Stimulated activated naive CD8-positive, alpha-beta T cell treated with anti-CD3 and anti-CD28 coated beads, Interleukin-15, Interleukin-2, amounts not matched to agents 100 ng/mL and 50 ng/mL, for 24 hours (primary cell): ENCODE measurements around the gene NEURL4.
A peak's percentile ranks its signal among the peaks of the same experiment; 100 is the strongest.

Source experiments
- H3K27ac Mint-ChIP-seq: one replicate; pipeline ENCODE4 v1.8.0; 2021; ENCODE audit warnings: mild to moderate bottlenecking, mixed read lengths
- H3K27me3 Mint-ChIP-seq: one replicate; pipeline ENCODE4 v1.8.0; 2021; ENCODE audit warnings: mixed read lengths
- H3K36me3 Mint-ChIP-seq: one replicate; pipeline ENCODE4 v1.8.0; 2021; ENCODE audit warnings: low read depth, mixed read lengths
- H3K4me1 Mint-ChIP-seq: one replicate; pipeline ENCODE4 v1.8.0; 2021; ENCODE audit warnings: low read depth, mixed read lengths
- H3K4me3 Mint-ChIP-seq: one replicate; pipeline ENCODE4 v1.8.0; 2021; ENCODE audit warnings: mild to moderate bottlenecking, mixed read lengths
- H3K9me3 Mint-ChIP-seq: one replicate; pipeline ENCODE4 v1.8.0; 2021; ENCODE audit warnings: mixed read lengths

Gene NEURL4

GRCh38 chr17:7322520-7323194 lies 6.5 kb downstream of the NEURL4 start:
- Mint-ChIP-seq H3K4me3 (no peak overlapping the region), H3K9me3 (no peaks in the 10 kb centered on the region), H3K27me3 (no peaks in the 10 kb centered on the region), H3K27ac (no peak overlapping the region), H3K4me1 (peaks cover 3% of the 10 kb centered on the region), H3K36me3 (peaks cover 45% of the 10 kb centered on the region)

DNA sequence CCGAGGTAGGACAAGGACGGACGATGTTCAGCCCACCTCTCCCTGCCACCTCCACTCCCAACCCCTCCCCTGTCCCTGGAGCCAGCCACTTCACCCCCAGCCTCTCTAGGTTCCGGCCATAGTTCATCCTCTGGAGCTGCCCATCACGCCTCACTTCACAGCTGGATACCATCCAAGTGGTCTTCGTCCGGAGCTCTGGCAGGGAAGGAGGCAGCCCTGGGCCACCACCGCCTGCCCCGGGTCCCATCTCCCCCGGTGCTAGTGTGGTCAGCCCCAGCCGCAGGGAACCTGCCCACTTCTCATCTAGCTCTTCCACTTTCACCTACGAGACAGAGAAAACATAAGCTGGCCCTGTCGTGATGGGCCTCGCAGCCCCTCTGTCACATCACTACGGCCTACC lies 7.7 kb downstream of the NEURL4 start:
- peaks cover 51% of the 10 kb centered on the region for H3K36me3 Mint-ChIP-seq

DNA sequence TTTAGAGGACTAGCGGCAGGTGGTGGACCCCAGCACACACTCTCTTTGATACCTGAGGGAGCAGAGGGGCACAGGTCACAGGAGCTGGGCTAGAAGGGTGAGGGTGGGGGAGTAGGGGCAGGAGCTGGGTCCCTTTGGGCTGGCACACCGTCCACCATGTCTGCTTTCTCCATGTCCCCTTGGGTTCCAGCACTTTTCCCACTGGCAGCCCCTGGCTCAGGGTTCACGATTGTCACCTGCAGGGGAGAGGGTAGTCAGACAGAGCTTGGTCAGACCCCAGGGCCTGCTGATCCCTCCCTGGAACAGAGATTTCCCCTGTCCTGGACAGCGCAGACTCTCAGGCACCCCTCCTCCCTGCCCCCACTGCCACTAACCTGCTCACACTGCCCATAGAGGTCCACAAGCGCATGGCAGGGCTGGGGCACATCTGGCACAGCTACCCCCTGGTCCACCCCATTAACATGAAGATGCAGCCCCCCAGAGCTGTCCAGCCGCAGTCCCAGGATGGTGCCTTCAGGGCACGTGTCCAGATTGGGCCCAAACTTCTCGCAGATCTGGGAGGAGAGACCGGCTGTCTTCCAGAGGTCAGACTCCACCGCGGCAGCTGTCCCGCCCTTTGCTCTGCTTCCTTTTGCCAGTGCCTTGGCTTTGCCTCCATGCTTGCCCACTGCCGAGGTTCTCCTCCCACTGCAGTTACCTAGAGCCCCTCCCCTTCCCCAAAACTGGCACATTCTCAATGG lies 10.8 kb downstream of the NEURL4 start:
- H3K4me1 Mint-ChIP-seq, result peaks cover 20% of the 10 kb centered on the region
- no peak overlapping the region for H3K27ac Mint-ChIP-seq
- H3K4me3 Mint-ChIP-seq, result no peak overlapping the region
- no peaks in the 10 kb centered on the region for H3K9me3 Mint-ChIP-seq
- H3K36me3 Mint-ChIP-seq, result peaks cover 63% of the 10 kb centered on the region
- no peaks in the 10 kb centered on the region for H3K27me3 Mint-ChIP-seq

More for the DNA sequence above, 7.7 kb downstream of the NEURL4 start:
- Mint-ChIP-seq H3K27me3 (no peaks in the 10 kb centered on the region), H3K9me3 (no peaks in the 10 kb centered on the region), H3K27ac (no peak overlapping the region), H3K4me3 (no peak overlapping the region), H3K4me1 (peaks cover under 1% of the 10 kb centered on the region)

GRCh38 chr17:7317161-7317803 lies 11.9 kb downstream of the NEURL4 start:
- no peaks in the 10 kb centered on the region for H3K27me3 Mint-ChIP-seq
- H3K36me3 Mint-ChIP-seq, result peaks cover 66% of the 10 kb centered on the region
- no peaks in the 10 kb centered on the region for H3K9me3 Mint-ChIP-seq
- H3K4me1 Mint-ChIP-seq, result peaks cover 30% of the 10 kb centered on the region
- no peak overlapping the region for H3K27ac Mint-ChIP-seq
- H3K4me3 Mint-ChIP-seq, result peak overlapping the region; percentile 15

DNA sequence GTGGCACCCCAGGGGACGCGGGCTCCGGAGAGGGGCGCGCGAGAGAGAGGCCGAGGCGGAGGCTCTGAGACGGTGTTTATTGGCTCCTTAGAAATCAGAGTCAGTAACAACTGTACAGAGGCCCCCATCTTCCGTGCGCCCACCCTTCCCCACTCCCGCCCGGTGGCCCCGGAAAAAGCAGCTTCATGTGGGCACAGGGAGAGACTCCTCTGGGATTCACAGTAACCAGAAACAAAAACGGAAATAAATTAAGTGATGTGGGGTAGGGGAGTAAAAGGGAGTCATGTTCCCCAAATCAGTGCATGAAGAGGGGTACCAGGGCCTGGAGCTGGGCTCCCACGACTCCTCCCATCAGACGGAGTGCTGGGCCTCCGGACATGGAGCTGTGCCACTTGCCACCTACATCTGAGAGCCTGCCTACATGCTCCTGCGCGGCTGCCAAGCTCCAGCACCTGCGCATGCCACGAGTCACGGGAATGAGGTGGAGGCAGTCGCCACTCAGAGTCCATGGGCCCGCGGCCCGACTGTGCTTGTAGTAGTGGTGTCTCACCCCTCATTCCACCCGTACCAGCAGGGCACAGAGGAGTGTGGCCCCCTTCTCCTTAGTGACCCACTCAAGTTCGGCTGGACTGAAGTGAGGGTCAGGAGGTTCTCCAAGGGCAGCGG lies 13.4 kb downstream of the NEURL4 start:
- peaks cover 44% of the 10 kb centered on the region for H3K4me1 Mint-ChIP-seq
- H3K36me3 Mint-ChIP-seq, result peaks cover 68% of the 10 kb centered on the region
- peak overlapping the region; percentile 93 for H3K4me3 Mint-ChIP-seq
- no peaks in the 10 kb centered on the region for H3K9me3 Mint-ChIP-seq
- no peaks in the 10 kb centered on the region for H3K27me3 Mint-ChIP-seq
- peak overlapping the region; percentile 81 for H3K27ac Mint-ChIP-seq

- Mint-ChIP-seq H3K36me3 (peaks cover 69% of the 10 kb centered on the region), H3K4me3 (peak within 1 kb of the TSS; percentile 93), H3K27me3 (no peaks in the 10 kb centered on the region), H3K27ac (peak within 1 kb of the TSS; percentile 92), H3K4me1 (peaks cover 51% of the 10 kb centered on the region), H3K9me3 (no peaks in the 10 kb centered on the region)
Observed at GRCh38 chr17:7314719-7315569, 14.2 kb downstream of the NEURL4 start, which contains the start of gene GPS2. Gene GPS2 (minus strand): TSS chr17:7315360. CDS start chr17:7315052, 308 bp downstream.

DNA sequence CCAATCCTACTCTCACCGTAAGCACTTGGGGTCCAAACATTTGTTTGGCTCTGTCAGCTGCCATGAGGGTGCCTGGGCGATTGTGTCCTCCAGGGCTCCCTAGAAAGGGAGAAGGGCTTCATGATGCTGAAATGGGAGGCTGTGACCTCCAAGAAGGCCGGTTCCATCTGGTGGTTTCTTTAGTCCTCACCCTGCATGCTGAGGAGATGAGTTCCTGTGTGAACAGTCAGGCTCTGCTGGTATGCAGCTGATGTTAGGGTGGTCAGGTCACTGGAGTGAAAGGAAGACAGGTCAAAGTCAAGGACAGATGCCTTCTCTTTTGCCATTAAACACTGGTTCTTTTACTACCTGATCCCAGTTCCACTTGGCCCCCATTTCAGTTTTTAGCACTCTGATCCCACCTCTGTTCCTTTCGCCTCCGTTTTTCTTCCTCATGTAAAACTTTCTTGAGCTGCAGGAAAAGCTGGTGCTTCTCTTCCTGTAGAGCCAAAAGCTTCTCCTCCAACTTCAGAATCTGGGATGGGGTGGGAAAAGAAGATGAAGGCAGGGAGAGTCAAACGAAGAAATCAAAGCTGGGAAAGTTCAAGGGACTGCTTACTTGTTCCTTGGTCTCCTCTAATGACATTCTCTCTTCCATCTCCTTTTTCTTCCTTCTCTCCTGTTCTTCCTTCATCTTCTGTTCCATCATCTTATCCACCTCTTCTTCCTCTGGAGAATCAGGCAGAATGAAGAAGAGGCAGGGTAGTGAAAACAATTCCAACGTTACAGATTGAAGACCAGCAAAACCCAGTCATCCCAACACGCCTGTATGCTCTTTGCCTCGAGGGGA lies 15.0 kb downstream of the NEURL4 start:
- H3K36me3 Mint-ChIP-seq, result peaks cover 77% of the 10 kb centered on the region
- H3K27ac Mint-ChIP-seq, result peak overlapping the region; percentile 92
- H3K27me3 Mint-ChIP-seq, result no peaks in the 10 kb centered on the region
- peak overlapping the region; percentile 93 for H3K4me3 Mint-ChIP-seq
- H3K9me3 Mint-ChIP-seq, result no peaks in the 10 kb centered on the region
- H3K4me1 Mint-ChIP-seq, result peaks cover 60% of the 10 kb centered on the region

DNA sequence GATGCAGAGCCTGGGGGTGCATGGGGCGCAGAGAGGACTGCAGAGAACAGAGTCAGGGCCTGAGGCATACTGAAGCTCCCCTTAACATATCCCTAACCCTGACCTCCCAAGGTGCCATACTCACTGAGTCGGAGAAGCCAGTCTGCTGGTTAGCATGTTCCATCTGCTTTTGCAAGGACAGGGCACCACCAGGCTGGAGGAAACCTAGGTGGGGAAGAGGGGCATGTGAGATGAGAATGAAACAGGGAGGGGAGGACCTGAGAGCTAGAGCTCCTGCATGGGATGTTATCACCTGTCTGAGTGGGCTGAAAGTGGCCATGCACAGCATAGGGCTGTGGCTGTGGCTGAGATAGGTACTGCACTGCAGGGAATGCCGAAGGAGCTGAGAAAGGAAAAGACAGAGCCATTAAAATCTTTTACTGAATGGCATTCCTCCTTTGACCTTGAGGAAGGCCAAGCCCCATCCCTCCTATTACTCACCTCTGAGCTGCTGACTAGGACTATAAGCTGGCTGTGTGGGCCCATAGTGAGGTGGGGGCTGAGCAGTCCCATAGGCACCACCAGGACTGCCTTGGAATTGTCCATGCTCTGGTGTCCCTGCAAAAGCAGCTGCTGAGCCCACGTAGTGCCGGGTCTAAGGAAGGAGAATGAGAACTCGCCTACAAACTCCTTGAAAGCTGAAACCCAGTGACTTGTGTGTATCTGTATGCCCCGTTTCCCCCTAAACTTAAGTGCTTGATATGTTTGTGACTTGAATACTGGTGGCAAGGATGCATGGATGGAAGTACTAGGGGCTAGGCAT lies 15.8 kb downstream of the NEURL4 start:
- Mint-ChIP-seq H3K36me3 (peaks cover 79% of the 10 kb centered on the region), H3K9me3 (no peaks in the 10 kb centered on the region), H3K4me3 (peak overlapping the region; percentile 93), H3K4me1 (peaks cover 65% of the 10 kb centered on the region), H3K27ac (peak overlapping the region; percentile 92), H3K27me3 (no peaks in the 10 kb centered on the region)

DNA sequence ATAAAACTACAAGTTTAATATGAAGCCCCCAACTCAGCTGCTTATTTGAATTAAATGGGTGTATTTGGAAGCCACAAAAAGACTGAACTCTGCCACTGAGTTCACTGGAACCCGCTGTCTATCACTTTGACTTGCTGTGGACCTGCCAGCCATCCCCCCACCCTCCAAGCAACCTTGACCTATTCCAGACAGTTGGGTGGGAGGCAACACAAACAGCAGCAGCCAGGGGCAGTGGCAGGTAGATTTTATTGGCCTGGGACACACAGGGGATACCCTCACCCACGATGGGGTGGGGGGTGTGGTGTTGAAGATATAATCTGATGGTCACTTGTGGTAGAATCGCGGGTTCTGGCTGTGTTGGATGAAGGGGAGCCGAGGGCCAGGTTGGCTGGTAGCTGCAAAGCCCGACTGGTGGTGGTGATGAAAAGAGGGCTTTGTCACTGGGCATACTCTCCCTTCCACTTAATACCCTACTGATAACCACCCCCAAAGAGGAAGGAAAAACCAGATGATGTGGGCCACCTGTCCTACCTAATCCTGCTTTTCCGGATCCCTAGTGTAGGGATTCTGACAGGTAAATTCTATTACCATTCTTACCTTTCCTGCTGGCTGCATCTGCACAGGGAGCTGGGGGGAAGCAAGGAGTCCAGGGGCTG lies 16.6 kb downstream of the NEURL4 start:
- Mint-ChIP-seq H3K36me3 (peaks cover 72% of the 10 kb centered on the region), H3K27me3 (no peaks in the 10 kb centered on the region), H3K4me1 (peaks cover 65% of the 10 kb centered on the region), H3K27ac (peak overlapping the region; percentile 83), H3K9me3 (no peaks in the 10 kb centered on the region), H3K4me3 (peak overlapping the region; percentile 93)

DNA sequence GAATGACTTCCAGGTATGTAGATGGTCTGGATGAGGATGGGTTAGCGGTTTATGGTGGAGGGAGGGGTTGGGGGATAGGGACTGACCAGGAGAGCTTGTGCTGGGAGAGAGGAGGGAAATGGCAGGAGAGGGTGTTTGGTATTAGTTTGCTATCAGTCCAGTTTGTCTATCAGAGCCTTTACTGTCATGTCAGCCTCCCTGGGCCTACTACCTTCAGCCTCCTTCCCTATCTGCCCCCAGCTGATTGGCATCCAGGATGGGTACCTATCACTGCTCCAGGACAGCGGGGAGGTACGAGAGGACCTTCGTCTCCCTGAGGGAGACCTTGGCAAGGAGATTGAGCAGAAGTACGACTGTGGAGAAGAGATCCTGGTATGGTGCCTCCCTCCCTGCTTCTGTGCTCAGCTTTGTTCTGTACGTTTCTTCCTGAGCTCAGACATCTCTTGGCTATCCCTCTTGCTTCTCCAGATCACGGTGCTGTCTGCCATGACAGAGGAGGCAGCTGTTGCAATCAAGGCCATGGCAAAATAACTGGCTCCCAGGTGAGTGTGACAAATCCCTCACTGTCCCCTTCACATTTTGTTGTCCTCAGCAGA lies 17.9 kb downstream of the NEURL4 start:
- Mint-ChIP-seq H3K27me3 (no peaks in the 10 kb centered on the region), H3K9me3 (no peaks in the 10 kb centered on the region), H3K4me1 (peaks cover 72% of the 10 kb centered on the region), H3K27ac (peak overlapping the region; percentile 100), H3K4me3 (peak overlapping the region; percentile 98), H3K36me3 (peaks cover 69% of the 10 kb centered on the region)

GRCh38 chr17:7309628-7310027 lies 19.5 kb downstream of the NEURL4 start:
- Mint-ChIP-seq H3K9me3 (no peaks in the 10 kb centered on the region), H3K36me3 (peaks cover 68% of the 10 kb centered on the region)

More at GRCh38 chr17:7309628-7310027, 19.5 kb downstream of the NEURL4 start:
- Mint-ChIP-seq H3K4me3 (peak overlapping the region; percentile 98), H3K27me3 (no peaks in the 10 kb centered on the region), H3K27ac (peak overlapping the region; percentile 100), H3K4me1 (peaks cover 70% of the 10 kb centered on the region)
